Lower leg skin (tissue), 3 donors: ENCODE results near the gene SMIM12.

Source experiments
- CTCF ChIP-seq, 3 donors: fragments of 450-650 bp; IDR thresholded peaks; one replicate each; pipeline ENCODE4 v1.5.1; 2016; ENCODE audit warnings: antibody characterized with exemption in 3 of 3, mild to moderate bottlenecking in 3 of 3, moderate library complexity in 2 of 3
- POLR2A ChIP-seq, 2 donors: fragments of 450-650 bp; IDR thresholded peaks; one replicate each; pipeline ENCODE4 v1.6.1; 2016 to 2017; ENCODE audit warnings: antibody characterized with exemption in 2 of 2, mild to moderate bottlenecking in 1 of 2, moderate library complexity in 1 of 2

GRCh38 chr1:34871443-34872132 is 12.0 kb upstream of the SMIM12 start:
- TF ChIP-seq CTCF (IDR thresholded peaks at IDR 0.05): no peak
- TF ChIP-seq POLR2A (IDR thresholded peaks at IDR 0.05): no peak
